ENCODE data around the gene RIPK1.
"Not testable (repeated sequence)": the region's sequence is repeated elsewhere in the genome, so short reads cannot be mapped to it uniquely, and the experiment has no call there.

Gene RIPK1

GRCh38 chr6:3045777-3046176, 22.5 kb upstream of the RIPK1 start:
- Histone ChIP-seq H3K79me2 (ENCODE audit: insufficient read depth, low read length) (no peaks in the 10 kb centered on the region), H2AFZ (ENCODE audit: low read length) (no peak overlapping the region), H3K4me2 (ENCODE audit: low read length) (no peak overlapping the region), H3K9me2 (ENCODE audit: low read depth, low read length) (no peaks in the 10 kb centered on the region), H3K27me3 (ENCODE audit: insufficient read depth, low read length) (peaks cover 6% of the 10 kb centered on the region; the same call in 1 of the 2 replicates), H3K9me3 (ENCODE audit: low read length) (no peaks in the 10 kb centered on the region; the same call in 1 of the 2 replicates), H3K36me3 (ENCODE audit: insufficient read depth, low read length) (no peaks in the 10 kb centered on the region; the same call in 1 of the 2 replicates), H3K4me3 (ENCODE audit: low read depth, low read length, poor library complexity, severe bottlenecking) (no peak overlapping the region), H3K4me1 (ENCODE audit: insufficient read depth, low read length, severe bottlenecking) (no peaks in the 10 kb centered on the region), H3K27ac (ENCODE audit: low read depth, low read length, poor library complexity, severe bottlenecking) (no peak overlapping the region), H3K9ac (ENCODE audit: low read length) (no peak overlapping the region), H3F3A (ENCODE audit: insufficient read depth, low read length) (no peaks in the 10 kb centered on the region), H4K20me1 (ENCODE audit: insufficient read depth, low read length) (no peaks in the 10 kb centered on the region)
- TF ChIP-seq EZH2 (IDR thresholded peaks at IDR 0.05; ENCODE audit: borderline replicate concordance, low read length) (no peak), CTCF (IDR thresholded peaks at IDR 0.05; ENCODE audit: low read length) (no peak)

DNA sequence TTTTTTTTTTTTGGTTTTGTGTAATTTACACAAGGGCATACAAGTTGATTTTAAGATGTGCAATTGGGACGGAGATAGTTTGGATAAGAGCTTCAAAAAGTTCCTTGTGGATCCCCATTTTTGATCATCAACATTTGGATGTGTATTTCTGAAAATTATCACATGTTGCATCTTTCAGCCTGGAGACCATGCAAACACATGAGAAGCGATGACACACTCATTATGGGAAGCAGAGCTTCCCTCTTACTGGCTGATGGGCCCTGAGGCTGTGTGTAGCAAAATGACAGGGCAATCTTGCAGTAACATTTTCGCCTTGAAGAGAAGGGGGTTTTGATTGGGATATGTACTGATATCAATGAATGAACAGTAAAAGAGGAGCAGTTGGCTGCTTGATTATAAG, 22.0 kb upstream of the RIPK1 start:
- no peak overlapping the region for H3K9ac ChIP-seq (ENCODE audit: low read length)
- H3F3A ChIP-seq (ENCODE audit: insufficient read depth, low read length) = no peaks in the 10 kb centered on the region
- peaks cover 6% of the 10 kb centered on the region; the same call in 1 of the 2 replicates for H3K27me3 ChIP-seq (ENCODE audit: insufficient read depth, low read length)
- no peaks in the 10 kb centered on the region for H3K79me2 ChIP-seq (ENCODE audit: insufficient read depth, low read length)
- no peaks in the 10 kb centered on the region for H4K20me1 ChIP-seq (ENCODE audit: insufficient read depth, low read length)
- H3K4me1 ChIP-seq (ENCODE audit: insufficient read depth, low read length, severe bottlenecking) = no peaks in the 10 kb centered on the region
- no peak overlapping the region for H3K4me3 ChIP-seq (ENCODE audit: low read depth, low read length, poor library complexity, severe bottlenecking)
- H3K4me2 ChIP-seq (ENCODE audit: low read length) = no peak overlapping the region
- no peaks in the 10 kb centered on the region for H3K9me2 ChIP-seq (ENCODE audit: low read depth, low read length)
- no peaks in the 10 kb centered on the region; the same call in 1 of the 2 replicates for H3K36me3 ChIP-seq (ENCODE audit: insufficient read depth, low read length)
- no peak overlapping the region for H2AFZ ChIP-seq (ENCODE audit: low read length)
- no peaks in the 10 kb centered on the region; the same call in 1 of the 2 replicates for H3K9me3 ChIP-seq (ENCODE audit: low read length)
- no peak for TF ChIP-seq EZH2 (IDR thresholded peaks at IDR 0.05; ENCODE audit: borderline replicate concordance, low read length)
- no peak for TF ChIP-seq CTCF (IDR thresholded peaks at IDR 0.05; ENCODE audit: low read length)
- no peak overlapping the region for H3K27ac ChIP-seq (ENCODE audit: low read depth, low read length, poor library complexity, severe bottlenecking)

DNA sequence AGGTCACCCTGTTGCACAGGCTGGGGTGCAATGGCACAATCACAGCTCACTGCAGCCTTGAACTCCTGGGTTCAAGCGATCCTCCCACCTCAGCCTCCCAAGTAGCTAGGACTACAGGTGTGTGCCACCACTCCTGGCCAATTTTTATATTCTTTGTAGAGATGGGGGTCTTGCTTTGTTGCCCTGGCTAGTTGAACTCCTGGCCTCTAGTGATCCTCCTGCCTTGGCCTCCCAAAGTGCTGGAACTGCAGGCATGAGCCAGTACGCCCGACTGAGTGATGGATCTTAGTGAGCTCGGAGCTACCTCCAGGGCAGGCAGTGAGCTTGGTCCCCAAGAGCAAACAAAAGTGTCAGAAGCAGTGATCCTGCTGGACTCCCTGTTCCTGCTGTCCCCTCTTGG, 20.3 kb upstream of the RIPK1 start:
- H3K4me3 ChIP-seq (ENCODE audit: low read depth, low read length, poor library complexity, severe bottlenecking); H3K9me3 ChIP-seq (ENCODE audit: low read length); H3K4me2 ChIP-seq (ENCODE audit: low read length); H2AFZ ChIP-seq (ENCODE audit: low read length); H3K27me3 ChIP-seq (ENCODE audit: insufficient read depth, low read length); H3K36me3 ChIP-seq (ENCODE audit: insufficient read depth, low read length); H3K79me2 ChIP-seq (ENCODE audit: insufficient read depth, low read length); H3K4me1 ChIP-seq (ENCODE audit: insufficient read depth, low read length, severe bottlenecking); H3K9ac ChIP-seq (ENCODE audit: low read length); H3F3A ChIP-seq (ENCODE audit: insufficient read depth, low read length); H3K27ac ChIP-seq (ENCODE audit: low read depth, low read length, poor library complexity, severe bottlenecking); H4K20me1 ChIP-seq (ENCODE audit: insufficient read depth, low read length); H3K9me2 ChIP-seq (ENCODE audit: low read depth, low read length): not testable (repeated sequence)

Measured in OCI-LY1 (cell line).